Measurements from ENCODE around the gene KCNT1.

KCNT1 gene

GRCh38 chr9:135673941-135674340, 28.0 kb upstream of the KCNT1 start:
- DNase-seq (no peak), ATAC-seq (no peak)

GRCh38 chr9:135674977-135675376, 27.0 kb upstream of the KCNT1 start:
- DNase-seq (no peak), ATAC-seq (no peak)

DNA sequence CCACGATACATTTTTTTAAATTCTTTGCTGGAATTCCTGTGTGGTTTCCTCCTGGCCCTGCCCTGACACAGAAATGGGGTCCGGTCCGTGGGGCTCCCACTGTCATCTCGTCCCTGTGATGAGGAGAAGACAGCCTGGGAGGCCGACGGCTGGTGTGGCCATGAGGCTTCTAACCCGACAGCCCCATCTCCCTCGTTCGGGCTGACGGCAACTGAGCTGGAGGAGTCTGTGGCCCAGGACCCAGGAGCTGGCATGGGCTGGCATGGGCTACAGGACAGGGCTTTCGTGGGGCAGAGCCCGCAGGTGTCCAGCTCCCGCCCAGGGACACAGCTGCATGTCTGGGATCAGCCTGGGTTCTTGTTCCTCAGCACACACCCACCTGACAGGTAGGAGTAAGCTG, 25.1 kb upstream of the KCNT1 start:
- no peak for DNase-seq
- ATAC-seq: no peak

- DNase-seq (no peak), ATAC-seq (no peak)
These were observed 24.3 kb upstream of the KCNT1 start for GRCh38 chr9:135677641-135678168.

DNA sequence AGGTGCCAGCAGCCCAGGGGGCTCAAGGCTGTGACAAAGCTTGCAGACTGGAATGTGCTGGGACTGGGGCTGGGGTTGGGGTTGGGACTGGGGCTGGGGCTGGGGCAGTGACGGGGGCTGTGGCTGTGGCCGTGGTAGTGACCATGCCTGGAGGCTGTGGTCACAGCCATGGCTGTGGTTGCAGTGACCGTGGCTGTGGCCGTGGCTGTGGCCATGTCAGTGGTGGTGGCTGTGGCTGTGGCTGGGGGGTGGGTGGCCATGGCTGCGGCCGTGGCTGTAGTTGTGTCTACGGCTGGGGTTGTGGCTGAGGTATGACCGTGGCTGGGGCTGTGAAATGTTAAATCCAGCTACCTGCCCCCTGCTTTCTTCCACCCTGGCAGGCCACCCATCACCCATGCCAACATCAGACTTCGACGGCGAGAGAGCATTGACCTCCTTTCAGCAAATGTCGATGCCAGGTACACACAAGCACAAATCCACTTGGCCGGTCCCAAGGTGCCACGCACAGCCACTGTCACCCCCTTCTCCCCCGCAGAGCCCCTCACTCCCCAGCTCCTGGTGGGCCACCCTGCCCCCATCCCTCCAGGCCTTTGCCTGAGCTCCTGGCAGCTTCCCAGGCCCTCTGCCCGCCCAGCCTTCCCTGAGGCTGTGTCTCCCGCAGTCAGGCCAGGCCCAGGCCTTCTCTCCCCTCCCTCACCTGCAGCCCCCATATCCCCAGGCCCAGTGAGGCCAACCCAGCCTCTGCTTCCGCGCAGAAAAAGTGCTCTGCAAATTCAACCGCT, 23.6 kb upstream of the KCNT1 start:
- DNase-seq (no peak), ATAC-seq (no peak)

DNA sequence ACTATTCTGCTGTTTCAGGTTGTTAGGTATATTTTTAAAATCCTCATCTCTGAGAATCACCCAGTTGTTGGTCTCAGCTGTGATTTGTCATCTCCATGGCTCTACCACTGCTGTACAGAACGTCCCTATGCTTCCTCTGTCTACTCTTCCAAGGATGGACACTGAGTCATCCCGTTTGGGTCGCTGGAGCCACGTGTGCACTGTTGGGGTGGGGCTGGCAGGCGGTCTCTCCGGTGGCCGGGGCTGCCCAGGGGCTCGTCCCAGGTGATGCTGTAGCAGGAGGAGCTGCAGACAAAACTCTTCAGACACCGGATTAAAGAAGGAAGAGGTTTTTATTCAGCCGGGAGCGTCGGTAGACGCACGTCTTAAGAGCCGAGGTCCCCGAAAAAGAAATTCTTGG, 21.9 kb upstream of the KCNT1 start:
- ATAC-seq: no peak
- DNase-seq: no peak

DNA sequence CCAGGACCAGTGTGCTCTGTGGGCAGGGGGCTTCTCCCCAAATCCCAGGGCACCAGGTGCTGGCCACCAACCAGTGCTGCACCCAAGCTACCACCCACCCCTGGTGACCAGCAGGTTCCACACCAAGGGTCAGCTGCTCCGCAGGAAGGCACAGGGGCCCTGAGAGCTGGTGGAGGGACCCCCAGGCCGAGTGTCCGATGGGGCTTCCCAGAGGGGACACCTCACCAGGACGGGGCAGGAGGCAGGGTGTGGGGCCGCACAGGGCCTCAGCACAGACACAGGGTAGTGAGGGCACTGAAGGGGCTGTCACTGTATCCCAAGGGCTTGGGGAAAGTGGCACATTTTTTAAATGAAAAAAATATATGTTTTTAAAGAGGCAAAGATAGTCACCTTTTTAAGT, 20.8 kb upstream of the KCNT1 start:
- no peak for ATAC-seq
- DNase-seq: no peak

GRCh38 chr9:135683401-135684034, 18.5 kb upstream of the KCNT1 start:
- DNase-seq (no peak), ATAC-seq (peak; percentile 11)

GRCh38 chr9:135684691-135685090, 17.3 kb upstream of the KCNT1 start:
- DNase-seq (no peak), ATAC-seq (no peak)

DNA sequence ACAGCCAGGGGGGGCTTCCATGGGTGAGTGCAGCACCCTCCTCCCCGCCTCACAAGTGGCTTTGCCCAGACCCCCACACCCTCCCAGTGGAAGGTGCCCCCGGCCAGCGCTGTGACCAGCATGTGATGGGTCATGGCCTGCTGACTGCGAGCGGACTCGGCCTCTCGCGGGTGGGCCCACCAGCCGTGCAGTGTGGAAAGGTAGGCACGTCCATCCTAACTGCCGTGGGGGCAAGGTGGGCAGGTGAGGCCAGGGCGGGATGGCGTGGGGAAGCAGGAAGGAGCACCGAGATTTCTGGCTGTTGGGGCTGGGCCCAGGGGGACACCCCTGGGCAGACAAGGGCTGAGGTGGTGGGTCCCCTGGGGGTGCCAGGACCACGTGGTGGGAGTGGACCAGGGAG, 14.8 kb upstream of the KCNT1 start:
- ATAC-seq (no peak), DNase-seq (no peak)

DNA sequence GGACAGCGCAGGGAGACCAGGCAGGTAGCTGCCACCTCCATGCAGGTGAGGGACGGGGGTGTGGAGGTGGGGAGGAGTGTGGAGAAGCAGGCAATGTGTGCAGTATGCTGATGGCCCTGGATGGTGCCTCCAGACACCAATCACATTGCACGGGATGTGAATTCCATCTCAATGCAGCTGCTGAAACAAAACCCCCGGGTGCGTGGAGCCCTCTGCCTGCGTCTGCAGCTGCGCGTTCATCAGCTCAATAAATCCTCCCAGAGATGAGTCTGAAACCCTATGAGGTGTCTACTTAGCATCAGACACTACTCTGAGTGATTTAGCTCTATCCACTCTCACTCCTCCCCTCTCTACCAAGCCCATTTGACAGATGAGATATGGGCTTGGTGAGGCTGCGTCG, 13.0 kb upstream of the KCNT1 start:
- ATAC-seq (no peak), DNase-seq (no peak)

DNA sequence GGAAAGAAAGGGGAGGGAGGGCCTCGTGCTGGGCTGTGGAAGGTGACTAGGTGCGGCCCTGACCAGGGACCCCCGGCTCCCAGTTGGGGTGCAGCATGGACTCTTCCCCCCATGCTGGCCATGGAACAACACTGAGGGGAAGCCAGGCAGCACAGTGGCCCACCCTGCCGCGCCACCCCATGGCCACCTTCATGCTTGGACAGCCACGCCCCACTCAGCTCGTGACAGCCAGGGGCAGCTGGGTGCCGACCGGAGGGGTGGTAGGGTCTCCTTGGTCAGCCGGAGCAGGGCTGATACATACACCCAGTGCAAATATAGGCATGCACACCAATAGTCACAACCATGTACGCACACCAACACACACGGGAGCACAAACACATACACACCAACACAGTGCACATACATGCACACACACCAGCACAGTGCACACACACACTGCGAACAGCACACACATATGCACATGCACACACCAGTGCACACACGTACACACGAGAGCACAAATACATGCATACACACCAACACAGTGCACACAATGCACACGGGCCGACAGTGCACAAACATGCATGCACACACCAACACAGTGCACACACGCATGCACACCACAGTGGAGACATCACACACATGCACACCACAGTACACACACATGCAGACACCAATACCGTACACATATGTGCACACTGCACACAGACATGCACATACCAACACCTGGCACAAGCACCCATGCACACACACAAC, 11.0 kb upstream of the KCNT1 start:
- ATAC-seq: no peak
- no peak for DNase-seq

DNA sequence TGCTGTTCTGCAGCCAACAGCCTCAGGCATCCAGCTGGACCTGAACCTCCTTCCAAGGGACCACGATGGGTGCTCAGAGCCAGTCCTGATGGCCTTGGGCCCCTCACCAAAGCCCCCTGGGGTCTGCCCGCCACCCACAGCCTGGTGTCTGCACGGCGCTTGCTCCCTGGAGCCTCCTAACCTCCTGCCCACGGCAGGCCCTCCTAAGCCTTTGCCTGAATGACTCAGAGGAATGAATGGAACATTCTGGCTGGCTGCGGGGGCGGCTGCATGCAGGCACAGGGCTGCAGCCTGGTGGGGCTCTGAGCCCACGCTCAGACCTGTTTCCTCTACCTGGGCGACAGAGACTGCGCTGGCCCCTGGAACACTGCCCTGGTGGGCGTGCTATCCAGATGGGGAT, 9.6 kb upstream of the KCNT1 start:
- no peak for ATAC-seq
- DNase-seq: no peak

- DNase-seq: no peak
- no peak for ATAC-seq
These were observed 8.7 kb upstream of the KCNT1 start for GRCh38 chr9:135693265-135693664.

DNA sequence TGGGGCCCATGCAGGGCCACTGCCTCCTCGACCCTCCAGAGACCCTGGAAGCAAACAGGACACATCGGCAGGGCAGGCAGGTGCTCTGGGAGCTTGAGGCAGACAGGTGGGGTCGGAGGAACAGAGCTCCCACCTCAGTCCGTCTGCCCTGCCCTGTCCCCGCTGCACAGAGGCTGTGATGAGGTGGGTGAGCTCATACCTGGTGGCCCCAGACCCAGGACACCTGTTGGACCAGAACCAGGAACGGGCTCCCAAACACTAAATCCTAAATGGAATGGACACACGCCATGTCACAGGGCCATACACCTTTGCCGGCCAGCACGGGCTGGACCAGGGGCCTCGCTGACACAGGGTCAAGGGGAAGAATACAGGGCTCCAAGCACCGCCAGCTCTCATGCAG, 8.2 kb upstream of the KCNT1 start:
- ATAC-seq (no peak), DNase-seq (no peak)

GRCh38 chr9:135694414-135694813, 7.6 kb upstream of the KCNT1 start:
- DNase-seq (no peak), ATAC-seq (no peak)

DNA sequence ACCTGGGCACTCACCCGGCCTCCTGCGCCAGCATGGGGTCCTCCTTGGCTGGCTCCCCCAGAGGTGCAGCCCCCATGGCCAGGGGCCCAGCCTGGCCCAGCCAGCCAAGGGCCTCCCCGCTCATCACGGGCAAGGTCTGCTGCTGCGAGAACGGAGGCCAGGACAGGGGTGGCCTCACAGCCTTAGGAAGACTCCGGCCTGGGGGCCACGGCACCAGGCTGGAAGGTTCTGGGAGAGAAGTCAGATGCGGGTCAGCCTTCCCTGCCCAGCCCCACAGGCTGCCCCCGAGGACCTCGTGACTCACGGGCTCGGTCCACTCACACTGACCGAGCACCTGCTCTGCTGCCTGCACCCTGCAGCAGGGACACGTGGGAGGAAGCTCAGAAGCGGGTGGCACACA, 6.9 kb upstream of the KCNT1 start:
- ATAC-seq: no peak

GRCh38 chr9:135695642-135696041, 6.3 kb upstream of the KCNT1 start:
- DNase-seq (no peak), ATAC-seq (no peak)

More for the DNA sequence above, 6.9 kb upstream of the KCNT1 start:
- no peak for DNase-seq

GRCh38 chr9:135696446-135696845, 5.5 kb upstream of the KCNT1 start:
- DNase-seq: no peak
- no peak for ATAC-seq

GRCh38 chr9:135697226-135697625, 4.8 kb upstream of the KCNT1 start:
- ATAC-seq: no peak

GRCh38 chr9:135698236-135698635, 3.7 kb upstream of the KCNT1 start:
- ATAC-seq (no peak), DNase-seq (no peak)

More at GRCh38 chr9:135697226-135697625, 4.8 kb upstream of the KCNT1 start:
- DNase-seq: no peak

DNA sequence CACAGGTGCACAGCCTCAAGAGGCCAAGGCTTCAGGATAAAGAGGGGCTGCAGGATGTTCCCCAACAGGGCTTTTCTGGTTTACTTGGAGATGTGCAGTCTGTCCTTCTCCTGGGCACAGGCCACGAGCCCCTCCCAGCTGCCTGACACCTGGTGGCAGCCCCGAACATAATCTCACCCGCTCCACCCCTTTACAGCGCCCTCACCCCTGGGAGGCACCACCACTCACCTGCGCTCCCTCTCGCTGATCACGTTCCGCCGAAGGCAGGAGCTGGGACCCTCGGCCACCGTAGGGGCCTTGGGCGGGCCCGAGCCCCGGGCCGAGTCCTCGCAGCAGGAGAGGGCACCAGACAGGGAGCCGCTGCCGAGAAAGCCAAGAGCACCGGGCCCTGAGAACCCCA, 3.2 kb upstream of the KCNT1 start:
- DNase-seq: no peak
- ATAC-seq: no peak

DNA sequence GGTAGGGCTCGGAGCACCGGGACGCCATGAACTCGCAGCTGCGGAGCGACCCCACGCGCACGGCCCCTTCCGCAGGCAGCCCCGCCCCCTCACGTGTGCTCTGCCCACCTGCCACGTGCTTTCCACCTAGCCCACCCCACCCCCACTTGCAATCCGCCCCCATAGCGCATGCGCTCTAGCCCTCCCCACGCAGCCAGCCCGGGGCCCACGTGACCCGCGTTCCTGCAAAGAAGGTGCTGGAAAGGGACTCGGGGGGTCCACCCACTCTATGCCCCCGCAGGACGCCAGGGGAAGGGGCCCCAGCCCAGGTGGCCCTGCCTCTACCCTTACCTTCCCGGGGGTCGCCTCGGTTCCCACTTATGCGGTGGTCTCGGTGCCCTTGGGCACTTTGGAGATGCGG, 2.5 kb upstream of the KCNT1 start, which contains the start of gene SOHLH1:
TSS of gene SOHLH1 (minus strand) at position 42 of the 400 bp plus-strand sequence. CDS start at position 28, 14 bp downstream.
- no peak for DNase-seq
- no peak for ATAC-seq
